ENCODE data around the gene CD200. TPM values are rescaled to one million over a fixed set of nuclear protein-coding genes. Genes with fewer than 3 reads are reported as not detected.

CD200 gene
- total RNA-seq, 1 experiment from 2014 or later, result not detected

DNA sequence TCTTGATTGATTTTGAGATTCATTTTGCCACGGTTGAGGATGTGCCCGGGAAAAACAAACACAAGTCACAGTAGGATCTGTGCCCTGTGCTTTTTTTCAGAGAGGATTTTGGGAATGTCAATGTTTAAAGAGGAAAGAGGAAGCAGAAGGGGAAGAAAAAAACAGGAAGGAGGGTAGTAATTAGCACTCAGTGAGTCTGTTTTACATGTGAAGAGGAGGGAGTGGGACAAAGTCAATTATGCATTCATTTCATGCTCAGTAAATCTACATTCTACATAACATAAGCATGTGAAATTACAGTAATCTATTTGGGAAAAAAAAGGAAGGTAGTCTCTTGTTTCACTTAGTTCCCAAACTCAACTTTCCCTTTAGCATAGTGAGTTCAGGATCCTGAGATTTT lies 18.3 kb upstream of the CD200 start:
- no peak overlapping the region for H3K4me3 ChIP-seq (ENCODE audit: low read depth, low read length, poor library complexity, severe bottlenecking)
- no peak for DNase-seq (ENCODE audit: low spot score)
- H3K27me3 ChIP-seq (replicated peaks; ENCODE audit: insufficient read depth, low read depth, low read length, poor library complexity), result no peaks in the 10 kb centered on the region
- BruUV-seq (replicated peaks), result no TSS peak
- no peaks in the 10 kb centered on the region for H3K36me3 ChIP-seq (ENCODE audit: insufficient read depth, low read length, poor library complexity, severe bottlenecking)
- TF ChIP-seq, protein P1, sequence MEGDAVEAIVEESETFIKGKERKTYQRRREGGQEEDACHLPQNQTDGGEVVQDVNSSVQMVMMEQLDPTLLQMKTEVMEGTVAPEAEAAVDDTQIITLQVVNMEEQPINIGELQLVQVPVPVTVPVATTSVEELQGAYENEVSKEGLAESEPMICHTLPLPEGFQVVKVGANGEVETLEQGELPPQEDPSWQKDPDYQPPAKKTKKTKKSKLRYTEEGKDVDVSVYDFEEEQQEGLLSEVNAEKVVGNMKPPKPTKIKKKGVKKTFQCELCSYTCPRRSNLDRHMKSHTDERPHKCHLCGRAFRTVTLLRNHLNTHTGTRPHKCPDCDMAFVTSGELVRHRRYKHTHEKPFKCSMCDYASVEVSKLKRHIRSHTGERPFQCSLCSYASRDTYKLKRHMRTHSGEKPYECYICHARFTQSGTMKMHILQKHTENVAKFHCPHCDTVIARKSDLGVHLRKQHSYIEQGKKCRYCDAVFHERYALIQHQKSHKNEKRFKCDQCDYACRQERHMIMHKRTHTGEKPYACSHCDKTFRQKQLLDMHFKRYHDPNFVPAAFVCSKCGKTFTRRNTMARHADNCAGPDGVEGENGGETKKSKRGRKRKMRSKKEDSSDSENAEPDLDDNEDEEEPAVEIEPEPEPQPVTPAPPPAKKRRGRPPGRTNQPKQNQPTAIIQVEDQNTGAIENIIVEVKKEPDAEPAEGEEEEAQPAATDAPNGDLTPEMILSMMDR (conservative IDR thresholded peaks at IDR 0.05; ENCODE audit: low read depth, low read length), result no peak
- no peak for TF ChIP-seq EZH2 (IDR thresholded peaks at IDR 0.05; ENCODE audit: borderline replicate concordance, low read depth, low read length, poor library complexity, severe bottlenecking)
- H3K9me3 ChIP-seq (ENCODE audit: low read depth, low read length, poor library complexity, severe bottlenecking), result peaks cover 7% of the 10 kb centered on the region
- CTCF ChIA-PET, result no interaction called here
- no peak overlapping the region for H3K27ac ChIP-seq (ENCODE audit: low read depth, low read length, poor library complexity, severe bottlenecking)
- no peaks in the 10 kb centered on the region for H3K4me1 ChIP-seq (ENCODE audit: insufficient read depth, low read length, poor library complexity, severe bottlenecking)
- intact Hi-C loops (cut with micrococcal nuclease; ENCODE audit: unreplicated experiment), result loop anchor here (10.0 kb wide), 1 partner anchor 180 kb away; the partner anchor contains the start of gene GCSAM
- POLR2A ChIA-PET (ENCODE audit: low non-redundant PET), result no interaction called here

- TF ChIP-seq, protein P1 (conservative IDR thresholded peaks at IDR 0.05; ENCODE audit: low read depth, low read length), result no peak
- TF ChIP-seq EZH2 (IDR thresholded peaks at IDR 0.05; ENCODE audit: borderline replicate concordance, low read depth, low read length, poor library complexity, severe bottlenecking), result no peak
- CTCF ChIA-PET, result no interaction called here
- Histone ChIP-seq H3K27ac (ENCODE audit: low read depth, low read length, poor library complexity, severe bottlenecking) (no peak overlapping the region), H3K4me1 (ENCODE audit: insufficient read depth, low read length, poor library complexity, severe bottlenecking) (no peaks in the 10 kb centered on the region), H3K9me3 (ENCODE audit: low read depth, low read length, poor library complexity, severe bottlenecking) (peaks cover 7% of the 10 kb centered on the region), H3K36me3 (ENCODE audit: insufficient read depth, low read length, poor library complexity, severe bottlenecking) (no peaks in the 10 kb centered on the region), H3K4me3 (ENCODE audit: low read depth, low read length, poor library complexity, severe bottlenecking) (no peak overlapping the region), H3K27me3 (replicated peaks; ENCODE audit: insufficient read depth, low read depth, low read length, poor library complexity) (no peaks in the 10 kb centered on the region)
- POLR2A ChIA-PET (ENCODE audit: low non-redundant PET), result no interaction called here
- intact Hi-C loops (cut with micrococcal nuclease; ENCODE audit: unreplicated experiment), result loop anchor here (10.0 kb wide), 1 partner anchor 181 kb away; the partner anchor contains the start of gene GCSAM
- DNase-seq (ENCODE audit: low spot score), result no peak
- BruUV-seq (replicated peaks), result no TSS peak
Measured at GRCh38 chr3:112315791-112316190, 17.2 kb upstream of the CD200 start.

DNA sequence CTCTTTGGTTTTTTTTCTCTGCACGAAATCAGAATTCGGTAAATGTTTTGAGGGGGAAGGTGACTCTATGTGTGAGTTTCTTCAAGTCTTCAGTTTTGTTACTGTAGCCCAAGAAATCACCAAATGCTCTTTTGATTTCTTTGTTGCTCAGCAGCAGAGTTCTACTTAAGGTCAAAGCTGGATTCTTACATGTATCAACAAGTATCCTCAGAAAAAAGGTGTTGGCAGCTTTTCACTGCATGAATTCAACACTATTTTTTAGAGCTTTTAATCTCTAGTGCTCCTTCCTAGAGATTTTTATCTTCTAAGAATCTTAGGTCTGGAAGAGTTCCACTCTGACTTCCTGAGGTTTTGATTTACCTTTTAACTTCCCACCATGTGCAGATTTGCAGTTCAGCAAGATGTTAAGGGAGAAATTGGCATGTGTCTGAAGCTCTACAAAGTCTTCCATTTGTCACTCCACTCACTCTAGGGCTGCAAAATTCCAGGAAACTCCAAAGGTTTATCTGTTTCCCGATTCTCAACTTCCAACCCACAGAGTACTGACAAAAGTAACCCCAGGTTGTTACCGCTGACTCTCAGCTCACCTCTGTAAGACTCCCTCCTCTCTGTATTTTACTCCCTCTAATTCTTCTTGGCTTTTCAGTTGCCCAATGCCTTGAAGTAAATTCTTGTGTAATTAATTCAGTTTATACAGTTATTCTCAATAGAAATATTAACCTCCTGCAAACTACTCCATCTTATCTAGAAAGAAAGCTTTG lies 13.3 kb upstream of the CD200 start:
- H3K4me3 ChIP-seq (ENCODE audit: low read depth, low read length, poor library complexity, severe bottlenecking), result no peak overlapping the region
- ChIA-PET POLR2A (ENCODE audit: low non-redundant PET) (no interaction called here), CTCF (no interaction called here)
- H3K9me3 ChIP-seq (ENCODE audit: low read depth, low read length, poor library complexity, severe bottlenecking), result peaks cover 7% of the 10 kb centered on the region
- H3K4me1 ChIP-seq (ENCODE audit: insufficient read depth, low read length, poor library complexity, severe bottlenecking), result no peaks in the 10 kb centered on the region
- no TSS peak for BruUV-seq (replicated peaks)
- no peak for DNase-seq (ENCODE audit: low spot score)
- H3K27me3 ChIP-seq (replicated peaks; ENCODE audit: insufficient read depth, low read depth, low read length, poor library complexity), result no peaks in the 10 kb centered on the region
- no peaks in the 10 kb centered on the region for H3K36me3 ChIP-seq (ENCODE audit: insufficient read depth, low read length, poor library complexity, severe bottlenecking)
- no peak overlapping the region for H3K27ac ChIP-seq (ENCODE audit: low read depth, low read length, poor library complexity, severe bottlenecking)
- TF ChIP-seq, protein P1 (conservative IDR thresholded peaks at IDR 0.05; ENCODE audit: low read depth, low read length), result no peak
- no peak for TF ChIP-seq EZH2 (IDR thresholded peaks at IDR 0.05; ENCODE audit: borderline replicate concordance, low read depth, low read length, poor library complexity, severe bottlenecking)
- intact Hi-C loops (cut with micrococcal nuclease; ENCODE audit: unreplicated experiment), result loop anchor here (10.0 kb wide), 1 partner anchor 185 kb away; the partner anchor contains the start of gene GCSAM
